ENCODE measurements around the gene BCKDHB.

- no peak for TF ChIP-seq EZH2phosphoT487 (IDR thresholded peaks at IDR 0.05; ENCODE audit: borderline replicate concordance, low read length)
- no peak for TF ChIP-seq CTCF (IDR thresholded peaks at IDR 0.05; ENCODE audit: low read depth, low read length, poor library complexity, severe bottlenecking)
These were observed 126.8 kb downstream of the BCKDHB start for GRCh38 chr6:80233262-80233661.

Measured in DOHH2 (cell line).